ENCODE data around the gene GABRB1. TPM values are rescaled to one million over a fixed set of nuclear protein-coding genes. Genes with fewer than 3 reads are reported as not detected.

The GABRB1 gene
- total and polyA plus RNA-seq, 2 of the 8 experiments (the other 6 are each of a cell fraction or from before 2014, with no cell fraction given): 0.22 to 0.38 TPM

DNA sequence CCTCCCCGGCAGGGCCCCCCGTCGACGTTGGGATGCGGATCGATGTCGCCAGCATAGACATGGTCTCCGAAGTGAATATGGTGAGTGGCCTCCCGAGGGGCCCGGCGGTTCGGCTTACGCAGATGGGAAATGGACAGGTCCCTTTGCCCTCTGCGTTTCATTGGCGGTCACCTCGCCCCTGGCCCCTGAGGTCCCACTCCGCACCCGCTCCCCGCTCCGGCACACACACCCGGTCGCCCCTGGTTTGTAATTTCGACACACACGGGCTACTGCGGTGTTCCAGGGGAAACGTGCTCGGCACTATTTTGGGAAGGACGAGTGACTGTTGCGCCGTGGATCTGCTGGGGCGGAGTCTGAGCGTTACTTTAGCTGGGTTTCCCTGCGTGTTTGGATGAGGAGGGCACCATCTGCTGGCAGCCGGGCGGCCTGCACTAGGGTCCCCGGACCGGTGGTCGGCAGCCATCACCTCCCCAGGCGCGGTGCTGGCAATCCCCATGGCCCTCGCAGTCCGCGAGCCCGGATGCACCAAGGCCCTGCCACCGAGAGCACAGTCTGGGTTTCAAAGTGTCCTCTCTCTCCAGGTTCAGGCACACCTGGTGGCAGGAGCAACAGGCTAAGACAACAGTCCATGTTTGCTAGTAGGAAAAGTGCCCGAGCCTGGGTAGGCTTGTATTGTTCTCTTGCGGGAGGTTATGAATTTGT, 1.2 kb downstream of the GABRB1 start (continued):
- TF ChIP-seq NRF1 (IDR thresholded peaks at IDR 0.05; ENCODE audit: low read depth, low read length): no peak
- TF ChIP-seq EZH2 (IDR thresholded peaks at IDR 0.05; ENCODE audit: low read depth, low read length, severe bottlenecking): no peak
- TF ChIP-seq, protein P1, sequence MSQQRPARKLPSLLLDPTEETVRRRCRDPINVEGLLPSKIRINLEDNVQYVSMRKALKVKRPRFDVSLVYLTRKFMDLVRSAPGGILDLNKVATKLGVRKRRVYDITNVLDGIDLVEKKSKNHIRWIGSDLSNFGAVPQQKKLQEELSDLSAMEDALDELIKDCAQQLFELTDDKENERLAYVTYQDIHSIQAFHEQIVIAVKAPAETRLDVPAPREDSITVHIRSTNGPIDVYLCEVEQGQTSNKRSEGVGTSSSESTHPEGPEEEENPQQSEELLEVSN (IDR thresholded peaks at IDR 0.05): no peak
- TF ChIP-seq SAP30 (IDR thresholded peaks at IDR 0.05; ENCODE audit: insufficient read depth, insufficient replicate concordance, low read length): no peak
- TF ChIP-seq GABPA (IDR thresholded peaks at IDR 0.05; ENCODE audit: borderline replicate concordance, insufficient read depth, low read length): no peak
- peak in 1 of 2 experiments; percentile 41; a peak in 2 of 4 replicates for TF ChIP-seq SIN3A (conservative IDR thresholded peaks at IDR 0.05 in 1 of 2, IDR thresholded peaks at IDR 0.05 in 1 of 2; ENCODE audit: low read depth in 1 of 2, low read length in 2 of 2)
- TF ChIP-seq RBBP5 (IDR thresholded peaks at IDR 0.05; ENCODE audit: borderline replicate concordance, low read depth, low read length): peak; percentile 55; the same call in 1 of the 2 replicates
- peak; percentile 78 for TF ChIP-seq ASH2L (IDR thresholded peaks at IDR 0.05; ENCODE audit: low read length)
- TF ChIP-seq HDAC2 (IDR thresholded peaks at IDR 0.05; ENCODE audit: borderline replicate concordance in 1 of 2, low read depth in 2 of 2, low read length in 2 of 2): peak in 1 of 2 experiments; percentile 83; a peak in 2 of 4 replicates
- no peak for TF ChIP-seq POLR2AphosphoS5 (IDR thresholded peaks at IDR 0.05; ENCODE audit: low read depth, low read length)
- no peak for TF ChIP-seq MAFK (IDR thresholded peaks at IDR 0.05; ENCODE audit: low read depth, low read length)
- TF ChIP-seq, protein P2, sequence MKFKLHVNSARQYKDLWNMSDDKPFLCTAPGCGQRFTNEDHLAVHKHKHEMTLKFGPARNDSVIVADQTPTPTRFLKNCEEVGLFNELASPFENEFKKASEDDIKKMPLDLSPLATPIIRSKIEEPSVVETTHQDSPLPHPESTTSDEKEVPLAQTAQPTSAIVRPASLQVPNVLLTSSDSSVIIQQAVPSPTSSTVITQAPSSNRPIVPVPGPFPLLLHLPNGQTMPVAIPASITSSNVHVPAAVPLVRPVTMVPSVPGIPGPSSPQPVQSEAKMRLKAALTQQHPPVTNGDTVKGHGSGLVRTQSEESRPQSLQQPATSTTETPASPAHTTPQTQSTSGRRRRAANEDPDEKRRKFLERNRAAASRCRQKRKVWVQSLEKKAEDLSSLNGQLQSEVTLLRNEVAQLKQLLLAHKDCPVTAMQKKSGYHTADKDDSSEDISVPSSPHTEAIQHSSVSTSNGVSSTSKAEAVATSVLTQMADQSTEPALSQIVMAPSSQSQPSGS (IDR thresholded peaks at IDR 0.05; ENCODE audit: low read length): no peak
- TF ChIP-seq KDM4A (IDR thresholded peaks at IDR 0.05; ENCODE audit: low read depth, low read length, severe bottlenecking): peak; percentile 62
- TF ChIP-seq, protein P3, sequence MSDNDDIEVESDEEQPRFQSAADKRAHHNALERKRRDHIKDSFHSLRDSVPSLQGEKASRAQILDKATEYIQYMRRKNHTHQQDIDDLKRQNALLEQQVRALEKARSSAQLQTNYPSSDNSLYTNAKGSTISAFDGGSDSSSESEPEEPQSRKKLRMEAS (IDR thresholded peaks at IDR 0.05): peak; percentile 49; the same call in 1 of the 2 replicates
- no peak for TF ChIP-seq POLR2A (IDR thresholded peaks at IDR 0.05; ENCODE audit: control extremely low read depth in 1 of 2, low read depth in 2 of 2, low read length in 2 of 2)
- peak; percentile 44; the same call in 1 of the 2 replicates for TF ChIP-seq TAF1 (IDR thresholded peaks at IDR 0.05; ENCODE audit: low read depth, low read length)

Data from H1 (cell line).